K562 (cell line): Measurements from ENCODE around the gene BTG2. TPM values are rescaled to one million over a fixed set of nuclear protein-coding genes. Genes with fewer than 3 reads are reported as not detected.

Experiments used
- CHCHD3 ChIP-seq: fragments of 250-450 bp; sonication (Bioruptor Pico); IDR thresholded peaks from 2 replicates; pipeline ENCODE4 v2.1.2; 2022; ENCODE audit warnings: mild to moderate bottlenecking
- JUND ChIP-seq, 2 experiments: IDR thresholded peaks; 2 replicates in 1 of 2; 3 replicates in 1 of 2; pipeline ENCODE4 v1.6.1; 2011; ENCODE audit warnings: borderline replicate concordance in 2 of 2, low read depth in 2 of 2, low read length in 2 of 2, improper control_type of control experiment in 1 of 2, missing biosample characterization in 1 of 2, missing genetic modification characterization in 1 of 2, missing genetic modification reagents in 1 of 2
- KAT2B ChIP-seq: IDR thresholded peaks from one replicate; pipeline ENCODE4 v1.6.1; 2012; ENCODE audit warnings: low read depth, mild to moderate bottlenecking, control low read depth, inconsistent platforms, low read length, moderate library complexity
- MTA2 ChIP-seq: fragments of 450-650 bp; IDR thresholded peaks from 2 replicates; pipeline ENCODE4 v1.6.1; 2016; ENCODE audit warnings: low read depth
- NEUROD1 ChIP-seq: fragments of 150-350 bp; IDR thresholded peaks from 2 replicates; pipeline ENCODE4 v1.6.1; 2014; ENCODE audit warnings: borderline replicate concordance, low read length, low read depth; ENCODE audit not compliant: partially characterized antibody
- NUFIP1 ChIP-seq: fragments of 450-650 bp; IDR thresholded peaks from 2 replicates; pipeline ENCODE4 v1.6.1; 2018; ENCODE audit not compliant: partially characterized antibody
- POLR3G ChIP-seq: IDR thresholded peaks from 2 replicates; pipeline ENCODE4 v1.6.1; 2011; ENCODE audit not compliant: insufficient read length, insufficient replicate concordance; ENCODE audit errors: extremely low read depth
- RBBP5 ChIP-seq: fragments of 200-600 bp; sonication (generic); IDR thresholded peaks from 2 replicates; pipeline ENCODE4 v1.6.1; 2012; ENCODE audit warnings: borderline replicate concordance, mild to moderate bottlenecking, low read length, control low read depth, inconsistent platforms; ENCODE audit not compliant: insufficient read depth, poor library complexity, severe bottlenecking
- SPI1 ChIP-seq: IDR thresholded peaks from 2 replicates; pipeline ENCODE4 v1.6.1; 2011; ENCODE audit warnings: low read depth, low read length, control low read depth, borderline replicate concordance
- TCF15 ChIP-seq: fragments of 250-450 bp; sonication (Bioruptor Pico); IDR thresholded peaks from 2 replicates; pipeline ENCODE4 v1.8.0; 2022; ENCODE audit warnings: moderate library complexity, mild to moderate bottlenecking, inconsistent platforms
- TEAD1 ChIP-seq, 2 experiments: fragments of 450-650 bp in 1 of 2; sonication (generic) in 1 of 2; formaldehyde crosslinking; IDR thresholded peaks; 2 replicates each; pipeline versions ENCODE4 v1.4.0 to v1.8.0; 2020 to 2022; ENCODE audit warnings: mild to moderate bottlenecking in 2 of 2, missing genetic modification reagents in 1 of 2
- ZBTB7A ChIP-seq: IDR thresholded peaks from 2 replicates; pipeline ENCODE4 v1.6.1; 2011; ENCODE audit warnings: low read depth, mild to moderate bottlenecking, low read length, moderate library complexity, borderline replicate concordance; ENCODE audit not compliant: control insufficient read depth
- ZNF212 ChIP-seq: fragments of 450-650 bp; formaldehyde crosslinking; IDR thresholded peaks from 2 replicates; pipeline ENCODE4 v1.4.0; 2020; ENCODE audit warnings: mild to moderate bottlenecking
- ZNF224 ChIP-seq: sonication (generic); formaldehyde crosslinking; IDR thresholded peaks from 2 replicates; pipeline ENCODE4 v1.8.0; 2022; ENCODE audit warnings: mild to moderate bottlenecking, missing genetic modification reagents
- ZNF431 ChIP-seq: sonication (generic); formaldehyde crosslinking; IDR thresholded peaks from 2 replicates; pipeline ENCODE4 v1.8.0; 2022; ENCODE audit warnings: mild to moderate bottlenecking, missing genetic modification reagents
- ZNF449 ChIP-seq: fragments of 250-450 bp; sonication (Bioruptor Pico); IDR thresholded peaks from 2 replicates; pipeline ENCODE4 v1.8.0; 2022; ENCODE audit warnings: moderate library complexity, mild to moderate bottlenecking, inconsistent platforms
- polyA plus RNA-seq, 8 experiments: library from polyadenylated mRNA; depleted of rRNA in 4 of 8; stranded (reverse) in 5 of 8; unstranded in 3 of 8; fragments of >200 nt; fragmentation: Nextera tagmentation in 2 of 8; fragmentation: Illumina TruSeq in 1 of 8; extraction: Ambion mirVana in 2 of 8; extraction: Trizol in 1 of 8; gene quantifications; 2 replicates each; pipeline versions ENCODE4 v1.2.1 to v1.2.3, GENCODE V29; 2011 to 2014; ENCODE audit warnings: inconsistent platforms in 1 of 8, missing spikeins in 1 of 8
- total RNA-seq, 7 experiments: library from RNA; depleted of rRNA in 6 of 7; stranded (reverse); fragments of >200 nt in 6 of 7; fragmentation: Illumina TruSeq in 2 of 7; extraction: Trizol in 2 of 7; gene quantifications; 2 replicates each; pipeline versions ENCODE4 v1.2.1 to v1.2.3, GENCODE V29; 2011 to 2021; ENCODE audit warnings: low replicate concordance in 1 of 7
- TF ChIP-seq, protein P1 (sequence below): conservative IDR thresholded peaks from 2 replicates; pipeline ENCODE4 v1.6.1; 2011; ENCODE audit warnings: low read depth, mild to moderate bottlenecking, low read length; ENCODE audit not compliant: control insufficient read depth
- TF ChIP-seq, protein P2 (sequence below): fragments of 250-450 bp; sonication (Bioruptor Pico); IDR thresholded peaks from 2 replicates; pipeline ENCODE4 v1.5.0; 2021; ENCODE audit warnings: mild to moderate bottlenecking, borderline replicate concordance
- TF ChIP-seq, protein P3 (sequence below): IDR thresholded peaks from 2 replicates; pipeline ENCODE4 v1.6.1; 2011; ENCODE audit not compliant: insufficient read length; ENCODE audit errors: extremely low read depth

The BTG2 gene
- total and polyA plus RNA-seq, 9 of the 15 experiments (the other 6 are each of a cell fraction or from before 2014, with no cell fraction given), result 2.3 to 41.9 (median 8.7) TPM

GRCh38 chr1:203326830-203327683 lies 21.7 kb downstream of the BTG2 start (continued):
- TF ChIP-seq ZNF449 (CRISPR knock-in tag) (no peak), ZNF212 (no peak), ZNF431 (CRISPR knock-in tag) (no peak), NUFIP1 (no peak), JUND (IDR thresholded peaks at IDR 0.05; ENCODE audit: borderline replicate concordance, low read depth, low read length) (no peak), JUND (tag; IDR thresholded peaks at IDR 0.05; ENCODE audit: borderline replicate concordance, low read depth, low read length) (no peak), TEAD1 (CRISPR knock-in tag; IDR thresholded peaks at IDR 0.05) (peak in 1 of 2 experiments; percentile 39; a peak in 1 of 4 replicates), SPI1 (no peak), ZNF224 (CRISPR knock-in tag) (no peak), RBBP5 (peak; percentile 21), CHCHD3 (no peak), NEUROD1 (peak; percentile 27), MTA2 (no peak), KAT2B (no peak), TCF15 (CRISPR knock-in tag) (no peak), ZBTB7A (peak; percentile 8; the same call in 1 of the 2 replicates), POLR3G (no peak)
- TF ChIP-seq, protein P1, sequence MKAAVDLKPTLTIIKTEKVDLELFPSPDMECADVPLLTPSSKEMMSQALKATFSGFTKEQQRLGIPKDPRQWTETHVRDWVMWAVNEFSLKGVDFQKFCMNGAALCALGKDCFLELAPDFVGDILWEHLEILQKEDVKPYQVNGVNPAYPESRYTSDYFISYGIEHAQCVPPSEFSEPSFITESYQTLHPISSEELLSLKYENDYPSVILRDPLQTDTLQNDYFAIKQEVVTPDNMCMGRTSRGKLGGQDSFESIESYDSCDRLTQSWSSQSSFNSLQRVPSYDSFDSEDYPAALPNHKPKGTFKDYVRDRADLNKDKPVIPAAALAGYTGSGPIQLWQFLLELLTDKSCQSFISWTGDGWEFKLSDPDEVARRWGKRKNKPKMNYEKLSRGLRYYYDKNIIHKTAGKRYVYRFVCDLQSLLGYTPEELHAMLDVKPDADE, result no peak
- TF ChIP-seq, protein P2, sequence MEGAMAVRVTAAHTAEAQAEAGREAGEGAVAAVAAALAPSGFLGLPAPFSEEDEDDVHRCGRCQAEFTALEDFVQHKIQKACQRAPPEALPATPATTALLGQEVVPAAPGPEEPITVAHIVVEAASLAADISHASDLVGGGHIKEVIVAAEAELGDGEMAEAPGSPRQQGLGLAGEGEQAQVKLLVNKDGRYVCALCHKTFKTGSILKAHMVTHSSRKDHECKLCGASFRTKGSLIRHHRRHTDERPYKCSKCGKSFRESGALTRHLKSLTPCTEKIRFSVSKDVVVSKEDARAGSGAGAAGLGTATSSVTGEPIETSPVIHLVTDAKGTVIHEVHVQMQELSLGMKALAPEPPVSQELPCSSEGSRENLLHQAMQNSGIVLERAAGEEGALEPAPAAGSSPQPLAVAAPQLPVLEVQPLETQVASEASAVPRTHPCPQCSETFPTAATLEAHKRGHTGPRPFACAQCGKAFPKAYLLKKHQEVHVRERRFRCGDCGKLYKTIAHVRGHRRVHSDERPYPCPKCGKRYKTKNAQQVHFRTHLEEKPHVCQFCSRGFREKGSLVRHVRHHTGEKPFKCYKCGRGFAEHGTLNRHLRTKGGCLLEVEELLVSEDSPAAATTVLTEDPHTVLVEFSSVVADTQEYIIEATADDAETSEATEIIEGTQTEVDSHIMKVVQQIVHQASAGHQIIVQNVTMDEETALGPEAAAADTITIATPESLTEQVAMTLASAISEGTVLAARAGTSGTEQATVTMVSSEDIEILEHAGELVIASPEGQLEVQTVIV (CRISPR knock-in tag), result no peak
- TF ChIP-seq, protein P3, sequence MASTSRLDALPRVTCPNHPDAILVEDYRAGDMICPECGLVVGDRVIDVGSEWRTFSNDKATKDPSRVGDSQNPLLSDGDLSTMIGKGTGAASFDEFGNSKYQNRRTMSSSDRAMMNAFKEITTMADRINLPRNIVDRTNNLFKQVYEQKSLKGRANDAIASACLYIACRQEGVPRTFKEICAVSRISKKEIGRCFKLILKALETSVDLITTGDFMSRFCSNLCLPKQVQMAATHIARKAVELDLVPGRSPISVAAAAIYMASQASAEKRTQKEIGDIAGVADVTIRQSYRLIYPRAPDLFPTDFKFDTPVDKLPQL, result no peak
